OCI-LY1 (cell line): ENCODE results near the gene SIM2.

Source experiments
- H2AFZ ChIP-seq: fragments of 200-600 bp; sonication (generic), shearing (Covaris generic); 2 replicates; pipeline ENCODE4 v1.6.0; 2014; ENCODE audit warnings: antibody characterized with exemption, mild to moderate bottlenecking, low read length
- H3F3A ChIP-seq: fragments of 200-600 bp; sonication (generic), shearing (Covaris generic); 2 replicates; pipeline ENCODE4 v1.6.0; 2014; ENCODE audit warnings: mild to moderate bottlenecking, antibody characterized with exemption, low read length, moderate library complexity; ENCODE audit not compliant: insufficient read depth
- H3K27ac ChIP-seq: fragments of 200-600 bp; sonication (generic); 2 replicates; pipeline ENCODE4 v1.5.1; 2014; ENCODE audit warnings: low read length, mixed run types, mild to moderate bottlenecking, low read depth; ENCODE audit not compliant: poor library complexity, severe bottlenecking
- H3K27me3 ChIP-seq: fragments of 200-600 bp; sonication (generic); 2 replicates; pipeline ENCODE4 v1.6.0; 2014; ENCODE audit warnings: antibody characterized with exemption, mild to moderate bottlenecking, low read length, moderate library complexity; ENCODE audit not compliant: insufficient read depth
- H3K36me3 ChIP-seq: fragments of 200-600 bp; sonication (generic); 2 replicates; pipeline ENCODE4 v1.6.1; 2014; ENCODE audit warnings: mild to moderate bottlenecking, antibody characterized with exemption, low read length, moderate library complexity, mixed read lengths; ENCODE audit not compliant: insufficient read depth
- H3K4me1 ChIP-seq: fragments of 200-600 bp; sonication (generic); 2 replicates; pipeline ENCODE4 v1.5.1; 2014; ENCODE audit warnings: mild to moderate bottlenecking, low read length, moderate library complexity; ENCODE audit not compliant: insufficient read depth, severe bottlenecking
- H3K4me2 ChIP-seq: fragments of 200-600 bp; sonication (generic), shearing (Covaris generic); 2 replicates; pipeline ENCODE4 v1.6.1; 2014; ENCODE audit warnings: low read length
- H3K4me3 ChIP-seq: fragments of 200-600 bp; sonication (generic); 2 replicates; pipeline ENCODE4 v1.5.1; 2014; ENCODE audit warnings: low read length, low read depth, mild to moderate bottlenecking, mixed read lengths; ENCODE audit not compliant: poor library complexity, severe bottlenecking
- H3K79me2 ChIP-seq: fragments of 200-600 bp; shearing (Covaris generic); 2 replicates; pipeline ENCODE4 v1.6.1; 2016; ENCODE audit warnings: mixed run types, low read length, mixed read lengths; ENCODE audit not compliant: insufficient read depth
- H3K9ac ChIP-seq: fragments of 200-600 bp; sonication (generic), shearing (Covaris generic); 2 replicates; pipeline ENCODE4 v1.6.1; 2014; ENCODE audit warnings: mild to moderate bottlenecking, low read length, mixed read lengths
- H3K9me2 ChIP-seq: fragments of 200-600 bp; sonication (generic), shearing (Covaris generic); 2 replicates; pipeline ENCODE4 v1.6.1; 2014; ENCODE audit warnings: low read depth, mild to moderate bottlenecking, low read length, mixed read lengths
- H3K9me3 ChIP-seq: fragments of 200-600 bp; shearing (Covaris generic); 2 replicates; pipeline ENCODE4 v1.6.1; 2014; ENCODE audit warnings: low read length, mixed read lengths
- H4K20me1 ChIP-seq: fragments of 200-600 bp; sonication (generic), shearing (Covaris generic); 2 replicates; pipeline ENCODE4 v1.6.0; 2016; ENCODE audit warnings: mild to moderate bottlenecking, low read length; ENCODE audit not compliant: insufficient read depth
- EZH2 ChIP-seq: fragments of 200-600 bp; sonication (generic), shearing (Covaris generic); IDR thresholded peaks from 2 replicates; pipeline ENCODE4 v1.8.0; 2017; ENCODE audit warnings: borderline replicate concordance, mixed run types, mild to moderate bottlenecking, antibody characterized with exemption, low read length, moderate library complexity, mixed read lengths
- TF ChIP-seq, protein P1 (sequence below): fragments of 200-600 bp; sonication (generic), shearing (Covaris generic); IDR thresholded peaks from 2 replicates; pipeline ENCODE4 v1.5.1; 2017; ENCODE audit warnings: mild to moderate bottlenecking, antibody characterized with exemption, low read length, moderate library complexity, mixed read lengths

The SIM2 gene

DNA sequence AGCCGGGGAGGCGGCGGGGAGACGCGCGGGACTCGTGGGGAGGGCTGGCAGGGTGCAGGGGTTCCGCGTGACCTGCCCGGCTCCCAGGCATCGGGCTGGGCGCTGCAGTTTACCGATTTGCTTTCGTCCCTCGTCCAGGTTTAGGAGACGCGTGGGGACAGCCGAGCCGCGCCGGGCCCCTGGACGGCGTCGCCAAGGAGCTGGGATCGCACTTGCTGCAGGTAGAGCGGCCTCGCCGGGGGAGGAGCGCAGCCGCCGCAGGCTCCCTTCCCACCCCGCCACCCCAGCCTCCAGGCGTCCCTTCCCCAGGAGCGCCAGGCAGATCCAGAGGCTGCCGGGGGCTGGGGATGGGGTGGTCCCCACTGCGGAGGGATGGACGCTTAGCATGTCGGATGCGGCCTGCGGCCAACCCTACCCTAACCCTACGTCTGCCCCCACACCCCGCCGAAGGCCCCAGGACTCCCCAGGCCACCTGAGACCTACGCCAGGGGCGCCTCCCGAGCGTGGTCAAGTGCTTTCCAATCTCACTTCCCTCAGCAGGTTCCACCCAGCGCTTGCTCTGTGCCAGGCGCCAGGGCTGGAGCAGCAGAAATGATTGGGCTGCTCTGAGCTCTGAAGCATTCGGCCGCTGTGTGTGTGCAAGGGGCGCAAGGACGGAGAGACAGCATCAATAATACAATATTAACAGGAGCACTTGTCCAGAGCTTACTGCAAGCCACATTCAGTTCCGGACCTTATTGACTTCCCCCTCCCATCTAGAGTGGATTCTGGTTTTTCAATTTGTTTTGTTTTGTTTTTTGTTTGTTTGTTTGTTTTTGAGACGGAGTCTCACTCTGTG lies 10.3 kb downstream of the SIM2 start:
- Histone ChIP-seq H4K20me1 (no peaks in the 10 kb centered on the region), H3K4me1 (no peaks in the 10 kb centered on the region), H3K9me3 (no peaks in the 10 kb centered on the region), H2AFZ (no peak overlapping the region), H3F3A (no peaks in the 10 kb centered on the region), H3K9me2 (no peaks in the 10 kb centered on the region), H3K27me3 (no peaks in the 10 kb centered on the region), H3K79me2 (no peaks in the 10 kb centered on the region), H3K36me3 (no peaks in the 10 kb centered on the region), H3K9ac (no peak overlapping the region), H3K4me3 (no peak overlapping the region), H3K27ac (no peak overlapping the region), H3K4me2 (no peak overlapping the region)
- TF ChIP-seq EZH2 = no peak
- TF ChIP-seq, protein P1, sequence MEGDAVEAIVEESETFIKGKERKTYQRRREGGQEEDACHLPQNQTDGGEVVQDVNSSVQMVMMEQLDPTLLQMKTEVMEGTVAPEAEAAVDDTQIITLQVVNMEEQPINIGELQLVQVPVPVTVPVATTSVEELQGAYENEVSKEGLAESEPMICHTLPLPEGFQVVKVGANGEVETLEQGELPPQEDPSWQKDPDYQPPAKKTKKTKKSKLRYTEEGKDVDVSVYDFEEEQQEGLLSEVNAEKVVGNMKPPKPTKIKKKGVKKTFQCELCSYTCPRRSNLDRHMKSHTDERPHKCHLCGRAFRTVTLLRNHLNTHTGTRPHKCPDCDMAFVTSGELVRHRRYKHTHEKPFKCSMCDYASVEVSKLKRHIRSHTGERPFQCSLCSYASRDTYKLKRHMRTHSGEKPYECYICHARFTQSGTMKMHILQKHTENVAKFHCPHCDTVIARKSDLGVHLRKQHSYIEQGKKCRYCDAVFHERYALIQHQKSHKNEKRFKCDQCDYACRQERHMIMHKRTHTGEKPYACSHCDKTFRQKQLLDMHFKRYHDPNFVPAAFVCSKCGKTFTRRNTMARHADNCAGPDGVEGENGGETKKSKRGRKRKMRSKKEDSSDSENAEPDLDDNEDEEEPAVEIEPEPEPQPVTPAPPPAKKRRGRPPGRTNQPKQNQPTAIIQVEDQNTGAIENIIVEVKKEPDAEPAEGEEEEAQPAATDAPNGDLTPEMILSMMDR = no peak

DNA sequence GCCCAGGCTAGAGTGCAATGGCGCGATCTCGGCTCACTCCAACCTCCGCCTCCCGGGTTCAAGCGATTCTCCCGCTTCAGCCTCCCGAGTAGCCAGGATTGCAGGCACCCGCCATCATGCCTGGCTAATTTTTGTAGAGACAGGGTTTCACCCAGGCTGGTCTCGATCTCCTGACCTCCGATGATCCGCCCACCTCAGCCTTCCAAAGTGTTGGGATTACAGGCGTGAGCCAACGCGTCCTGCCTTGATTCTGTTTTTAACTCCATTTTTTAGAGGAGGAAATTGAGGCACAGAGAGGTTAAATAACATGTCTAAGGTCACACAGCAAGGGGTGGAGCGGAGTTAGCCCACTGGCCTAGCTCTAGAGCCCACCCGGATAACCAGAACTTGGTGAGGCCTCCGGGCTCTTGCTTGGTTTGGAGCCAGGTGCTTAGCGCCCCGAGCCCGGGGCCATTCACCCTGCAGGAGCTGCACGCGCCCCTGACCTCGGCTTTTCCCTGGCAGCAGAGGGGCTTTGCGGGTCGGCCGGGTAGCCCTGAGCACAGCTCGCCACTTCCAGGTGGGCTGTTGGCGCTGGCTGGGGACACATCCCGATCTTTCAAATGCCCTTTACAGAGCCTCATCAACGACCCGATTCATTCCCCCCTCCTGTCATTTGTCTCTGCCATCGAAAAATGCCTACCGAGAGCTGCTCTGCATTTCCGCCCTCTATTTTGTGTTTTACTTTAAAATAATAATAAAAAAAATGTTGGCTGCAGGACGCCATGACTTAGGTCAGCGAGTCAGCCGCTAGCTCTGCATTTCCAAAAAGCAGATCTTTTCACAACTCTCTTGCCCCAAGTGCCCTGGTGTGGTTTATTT lies 11.2 kb downstream of the SIM2 start:
- no peak overlapping the region for H3K9ac ChIP-seq
- no peak overlapping the region for H3K4me2 ChIP-seq
- no peak for TF ChIP-seq EZH2
- H3K9me3 ChIP-seq = no peaks in the 10 kb centered on the region
- H3K36me3 ChIP-seq = no peaks in the 10 kb centered on the region
- H3K27me3 ChIP-seq = no peaks in the 10 kb centered on the region
- H3K27ac ChIP-seq = no peak overlapping the region
- no peaks in the 10 kb centered on the region for H3K4me1 ChIP-seq
- H3K9me2 ChIP-seq = no peaks in the 10 kb centered on the region
- H3F3A ChIP-seq = no peaks in the 10 kb centered on the region
- no peaks in the 10 kb centered on the region for H3K79me2 ChIP-seq
- no peak overlapping the region for H3K4me3 ChIP-seq
- no peaks in the 10 kb centered on the region for H4K20me1 ChIP-seq
- H2AFZ ChIP-seq = no peak overlapping the region

DNA sequence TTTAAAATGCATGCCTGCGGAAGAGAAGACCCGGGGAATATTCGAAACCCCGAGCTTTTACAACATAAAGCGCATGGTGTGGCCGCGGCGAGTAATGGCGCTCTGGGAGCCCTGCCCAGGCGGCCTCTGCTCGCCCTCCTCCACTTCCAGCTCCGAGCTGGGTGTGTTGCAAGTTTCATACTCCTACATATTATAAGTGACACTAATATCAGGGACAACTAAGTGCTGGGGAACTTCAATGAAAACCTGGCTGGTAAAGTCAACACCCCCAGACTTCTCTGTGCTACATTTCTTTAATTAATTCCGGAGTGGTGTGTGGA lies 11.8 kb downstream of the SIM2 start:
- no peaks in the 10 kb centered on the region for H3K36me3 ChIP-seq
- H3K27ac ChIP-seq = no peak overlapping the region
- no peaks in the 10 kb centered on the region for H3K79me2 ChIP-seq

More for the DNA sequence above, 11.8 kb downstream of the SIM2 start:
- Histone ChIP-seq H3K9me3 (no peaks in the 10 kb centered on the region), H3K4me1 (no peaks in the 10 kb centered on the region), H2AFZ (no peak overlapping the region), H3F3A (no peaks in the 10 kb centered on the region), H4K20me1 (no peaks in the 10 kb centered on the region), H3K4me2 (no peak overlapping the region), H3K27me3 (no peaks in the 10 kb centered on the region), H3K9me2 (no peaks in the 10 kb centered on the region), H3K9ac (no peak overlapping the region), H3K4me3 (no peak overlapping the region)
- TF ChIP-seq, protein P1 = no peak
- TF ChIP-seq EZH2 = no peak
